ENCODE results near the gene SERPINB10.

SERPINB10 gene

GRCh38 chr18:63982361-63982760 is 74.6 kb downstream of the SERPINB10 start:
- no peak for DNase-seq (ENCODE audit: low spot score)
